ENCODE measurements around the gene ACP7.
"Not testable (repeated sequence)": the region's sequence is repeated elsewhere in the genome, so short reads cannot be mapped to it uniquely, and the experiment has no call there.

Gene ACP7

DNA sequence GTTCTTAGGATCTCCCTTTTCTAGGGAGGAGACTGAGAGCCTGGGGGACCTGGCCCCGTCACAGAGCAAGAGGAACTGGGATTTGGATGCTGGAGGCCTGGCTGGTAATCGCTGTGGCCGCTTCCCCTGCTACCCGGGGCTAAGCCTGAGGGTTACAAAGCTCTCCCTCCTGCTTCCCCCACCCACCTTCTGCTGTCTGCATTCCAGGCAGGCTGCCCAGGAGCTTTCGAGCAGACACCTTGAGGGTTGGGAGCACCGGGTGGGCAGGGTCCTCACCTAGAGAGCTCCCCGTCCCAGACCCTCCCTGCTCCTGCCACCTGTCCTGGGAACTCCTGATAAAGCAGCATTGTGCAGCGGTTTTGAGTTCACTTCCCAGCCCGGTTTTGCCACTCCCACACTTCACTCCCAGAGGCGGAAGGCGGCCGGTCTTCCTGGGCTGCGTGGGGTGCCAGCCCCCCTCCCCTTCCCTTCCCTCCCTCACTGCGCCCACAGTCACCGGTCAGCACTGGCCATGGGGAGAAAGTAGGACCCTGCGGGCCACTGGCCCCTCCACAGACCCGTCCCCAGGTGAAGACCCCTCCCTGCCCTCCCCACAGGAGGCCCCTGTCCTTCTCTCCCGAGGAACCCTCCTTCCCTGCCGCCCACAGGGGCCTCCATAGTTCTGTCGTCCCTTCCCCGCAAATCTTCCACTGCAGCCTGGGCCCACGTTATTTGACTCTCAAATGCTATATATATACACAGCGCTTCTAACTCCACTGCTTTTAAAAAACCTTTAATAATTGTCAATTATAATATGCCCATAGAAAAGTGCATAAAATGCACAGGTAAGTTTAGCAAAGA is 49.5 kb downstream of the ACP7 start:
- no peak for FAIRE-seq

DNA sequence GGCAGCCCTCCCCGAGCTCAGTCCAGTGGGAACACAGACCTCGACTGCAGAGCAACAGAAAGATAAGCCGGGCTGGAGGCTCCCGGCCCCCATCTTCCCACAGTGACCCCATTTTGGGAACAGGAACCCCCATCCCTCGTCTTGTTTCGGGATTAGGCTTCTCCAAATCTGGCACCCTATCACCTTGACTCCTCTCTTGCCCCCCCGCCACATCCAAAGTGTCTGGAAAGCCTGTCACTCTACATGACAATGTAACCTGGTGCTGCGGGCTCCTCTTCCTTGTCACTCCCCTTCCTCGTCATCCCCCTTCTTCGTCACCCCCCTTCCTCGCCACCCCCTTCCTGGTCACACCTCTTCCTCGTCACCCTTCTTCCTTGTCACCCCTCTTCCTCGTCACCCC is 51.5 kb downstream of the ACP7 start:
- FAIRE-seq = no peak

DNA sequence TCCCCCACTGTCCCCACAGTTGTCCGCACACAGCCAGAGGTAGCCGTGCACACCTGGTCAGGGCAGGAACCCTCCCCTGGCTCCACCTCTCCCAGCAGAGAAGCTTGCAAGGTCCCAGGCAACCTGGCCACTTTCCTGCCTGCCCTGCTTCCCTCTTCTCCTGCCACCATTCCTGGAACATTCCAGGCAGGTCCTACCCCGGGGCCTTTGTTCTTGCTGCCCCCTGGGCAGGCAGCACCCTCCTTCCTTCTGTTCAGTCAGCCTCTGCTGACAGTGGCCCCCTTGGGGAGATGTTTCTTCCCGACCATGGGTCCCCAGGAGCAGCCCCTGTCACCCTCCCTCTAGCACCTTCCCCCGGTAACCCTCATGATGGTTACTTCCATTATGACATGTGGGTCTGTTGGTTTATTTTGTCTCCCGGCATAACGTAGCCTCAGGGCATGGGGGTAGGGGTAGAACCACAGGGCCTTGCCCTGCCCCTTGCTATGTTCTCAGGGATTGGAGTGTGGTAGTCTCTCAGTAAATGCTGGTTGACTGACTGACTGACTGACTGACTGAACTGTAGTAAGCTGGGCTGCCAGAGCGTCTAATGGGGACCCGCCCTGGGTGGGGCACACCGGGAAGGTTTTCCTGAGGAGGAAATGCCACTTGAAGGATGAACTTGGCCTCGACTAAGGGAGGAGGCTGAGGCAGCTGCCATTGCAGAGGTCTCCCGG is 52.2 kb downstream of the ACP7 start:
- no peak for FAIRE-seq

DNA sequence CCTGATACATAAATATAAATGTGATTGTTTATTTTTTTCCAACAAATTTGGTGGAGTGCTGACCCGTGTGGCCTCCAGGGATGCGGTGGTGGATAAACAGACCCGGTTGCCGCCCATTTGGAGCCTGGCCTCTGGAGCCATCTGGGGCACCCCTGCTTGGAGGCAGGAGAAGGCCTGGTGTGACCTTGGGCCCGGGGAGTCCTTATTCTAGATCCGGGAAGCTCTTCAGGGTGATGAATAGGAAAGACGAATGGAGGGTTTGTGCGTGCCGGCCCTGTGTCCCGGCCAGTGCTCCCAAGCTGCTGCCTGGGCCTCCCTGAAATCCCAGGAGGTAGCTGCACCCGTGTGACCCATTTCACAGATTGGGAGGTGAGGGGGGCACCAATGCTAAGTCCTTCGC is 53.0 kb downstream of the ACP7 start:
- no peak for FAIRE-seq

DNA sequence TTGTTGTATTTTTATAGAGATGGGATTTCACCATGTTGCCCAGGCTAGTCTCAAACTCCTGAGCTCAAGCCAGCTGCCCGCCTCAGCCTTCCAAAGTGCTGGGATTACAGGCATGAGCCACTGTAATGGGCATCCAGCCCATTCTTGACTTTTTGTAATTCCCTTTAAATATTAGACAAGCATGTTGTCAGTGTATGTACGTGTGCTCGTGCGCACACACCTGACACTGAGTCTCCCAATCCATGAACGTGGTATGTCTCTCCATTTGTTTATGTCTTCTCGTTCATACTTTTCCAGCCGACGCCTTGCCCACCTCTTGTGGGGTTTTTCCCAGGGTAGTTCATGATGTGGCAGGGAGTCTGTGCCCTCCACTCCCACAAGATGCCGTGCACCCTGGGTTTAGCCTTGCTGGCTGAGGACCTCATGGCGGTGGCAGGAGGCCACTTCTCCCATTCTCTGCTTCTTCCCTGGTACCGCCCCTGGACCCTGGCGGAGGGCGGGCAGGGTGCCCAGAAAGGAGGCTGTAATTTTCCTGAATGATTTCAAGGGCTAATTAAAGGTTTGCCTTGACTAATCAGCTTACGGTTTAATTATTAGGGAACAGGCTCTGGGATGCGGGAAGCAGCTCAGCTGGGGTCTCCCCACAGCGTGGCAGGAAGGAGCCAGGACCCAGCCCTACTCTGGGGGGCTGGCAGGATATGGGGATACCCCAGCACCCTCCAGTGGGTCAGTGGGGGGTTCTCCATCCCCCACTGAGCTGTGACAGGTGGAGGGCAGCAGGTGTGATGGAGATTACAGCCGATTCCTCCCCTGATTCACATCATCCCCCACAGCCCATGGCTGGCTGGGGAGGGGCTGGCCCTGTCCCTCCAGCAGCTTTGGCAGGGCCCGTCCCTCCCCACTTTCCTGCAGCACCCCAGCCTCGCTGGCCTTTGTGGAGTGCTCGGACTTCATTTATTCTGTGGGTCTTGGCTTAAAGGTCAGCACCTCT is 54.3 kb downstream of the ACP7 start:
- FAIRE-seq = no peak

DNA sequence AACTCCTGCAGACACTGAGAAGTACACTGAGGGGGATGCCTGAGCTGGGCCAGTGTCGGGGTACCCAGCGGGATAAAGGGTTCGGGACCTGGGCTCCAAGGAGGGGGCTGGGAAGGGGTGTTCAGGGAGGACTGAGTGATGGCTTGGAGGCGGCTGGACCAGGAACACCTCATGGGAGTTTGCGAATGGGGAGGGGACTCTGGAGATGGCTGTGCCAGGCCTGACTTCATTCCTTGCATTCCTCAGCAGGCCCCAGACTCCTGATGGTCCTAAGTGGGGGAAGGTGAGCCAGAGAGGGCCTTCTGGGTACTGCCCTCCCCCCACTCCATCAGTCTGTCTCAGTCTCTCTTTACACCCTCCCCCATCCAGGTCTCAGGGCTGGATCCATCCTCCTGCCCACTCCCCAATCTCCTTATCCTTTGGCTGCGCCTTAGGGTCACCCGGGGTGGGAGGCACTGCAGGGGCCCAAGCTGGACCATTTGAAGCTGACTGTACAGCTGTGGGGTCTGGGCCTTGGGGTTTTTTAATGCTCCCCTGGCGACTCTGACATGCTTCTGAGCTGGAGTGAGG is 55.2 kb downstream of the ACP7 start:
- FAIRE-seq = no peak

DNA sequence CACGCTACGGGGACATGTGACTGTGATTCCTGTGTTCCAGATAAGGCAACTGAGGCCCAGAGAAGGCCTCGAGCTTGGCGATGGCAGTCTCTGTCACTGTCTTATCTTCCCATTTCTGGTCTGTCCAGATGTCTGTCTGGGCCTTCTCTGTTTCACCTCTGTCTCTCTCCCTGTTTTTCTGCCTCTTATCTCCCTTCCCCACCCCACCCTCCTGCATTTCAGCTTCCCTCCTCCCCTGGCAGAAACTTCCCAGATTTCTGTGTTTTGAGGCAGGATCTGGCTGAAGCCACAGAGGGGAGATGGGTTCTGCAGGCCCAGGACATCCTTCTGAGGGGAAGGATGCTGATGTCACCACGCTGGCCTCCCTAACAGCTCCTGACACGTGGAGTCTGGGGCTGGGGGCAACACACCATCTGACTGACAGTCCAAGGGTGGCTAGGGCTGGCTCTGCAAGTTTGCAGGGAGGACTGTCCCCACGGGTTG is 55.8 kb downstream of the ACP7 start:
- FAIRE-seq = no peak

DNA sequence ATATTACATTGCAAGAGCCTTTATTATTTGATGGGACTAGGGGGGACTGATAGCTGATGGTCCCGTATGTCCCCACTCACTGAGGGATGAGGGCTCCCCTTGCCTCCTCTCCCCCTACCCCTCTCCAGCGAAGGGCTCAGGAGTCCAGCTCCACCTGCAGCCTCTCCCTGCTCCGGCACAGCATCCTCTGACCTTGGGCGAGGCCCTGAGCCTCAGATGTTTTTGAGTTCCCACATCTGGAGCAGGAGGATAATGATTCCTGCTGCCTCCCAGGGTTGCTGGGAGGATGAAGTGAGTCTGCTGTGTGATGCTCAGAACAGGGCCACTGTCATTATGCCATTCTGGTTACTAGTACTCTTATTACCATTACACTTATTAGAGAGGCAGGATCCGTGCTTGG is 56.4 kb downstream of the ACP7 start:
- FAIRE-seq = no peak

DNA sequence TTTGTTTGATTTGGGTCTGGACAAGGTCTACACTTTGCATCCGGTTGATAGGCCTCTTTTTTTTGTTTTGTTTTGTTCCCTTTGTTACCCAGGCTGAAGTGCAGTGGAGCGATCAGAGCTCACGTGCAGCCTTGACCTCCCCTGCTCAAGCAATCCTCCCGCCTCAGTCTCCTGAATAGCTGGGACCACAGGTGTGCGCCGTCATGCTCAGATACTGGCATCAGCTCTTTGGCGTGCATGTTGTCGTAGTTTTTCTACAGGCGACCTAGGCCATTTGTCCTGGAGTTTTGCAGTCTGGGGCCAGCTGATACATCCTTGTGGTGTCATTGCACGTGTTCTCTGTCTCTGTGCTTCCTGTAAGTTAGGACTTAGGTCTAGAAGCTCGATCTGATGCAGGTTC is 57.8 kb downstream of the ACP7 start:
- FAIRE-seq = no peak

DNA sequence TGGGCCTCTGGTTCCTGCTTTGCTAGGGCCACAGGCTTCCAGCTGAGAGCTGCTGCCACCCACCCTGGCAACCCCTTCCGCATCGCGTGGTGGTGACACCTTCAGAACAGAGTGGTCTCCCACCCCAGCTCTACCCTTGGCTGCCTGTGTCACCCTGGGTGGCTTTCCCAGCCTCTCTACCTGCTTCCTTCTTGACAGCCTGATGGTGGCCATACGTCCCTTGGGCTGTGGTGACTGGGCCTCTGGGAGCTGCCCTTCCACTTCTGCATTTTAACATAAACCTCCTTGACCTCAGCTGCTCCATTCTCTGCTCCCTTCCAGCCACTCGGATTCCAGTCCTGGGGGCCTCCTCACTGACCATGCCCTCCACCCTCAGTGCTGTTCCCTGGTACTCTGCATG is 58.5 kb downstream of the ACP7 start:
- no peak for FAIRE-seq

DNA sequence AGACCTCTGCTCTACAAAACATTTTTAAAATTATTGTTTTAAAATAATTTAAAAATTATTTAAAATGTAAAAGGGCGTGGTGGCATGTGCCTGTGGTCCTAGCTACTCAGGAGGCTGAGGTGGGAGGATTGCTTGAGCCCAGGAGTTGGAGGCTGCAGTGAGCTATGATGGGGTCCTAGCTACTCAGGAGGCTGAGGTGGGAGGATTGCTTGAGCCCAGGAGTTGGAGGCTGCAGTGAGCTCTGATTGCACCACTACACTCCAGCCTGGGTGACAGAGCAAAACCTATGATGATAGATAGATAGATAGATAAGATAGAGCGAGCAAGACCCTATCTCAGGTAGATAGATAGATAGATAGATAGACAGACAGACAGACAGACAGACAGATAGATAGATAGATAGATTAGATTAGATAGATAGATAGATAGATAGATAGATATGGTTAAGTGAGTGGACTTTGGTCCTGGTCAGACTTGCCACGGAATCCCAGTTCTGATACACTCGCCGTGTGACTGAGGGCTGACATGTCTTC is 59.7 kb downstream of the ACP7 start:
- not testable (repeated sequence) for FAIRE-seq

DNA sequence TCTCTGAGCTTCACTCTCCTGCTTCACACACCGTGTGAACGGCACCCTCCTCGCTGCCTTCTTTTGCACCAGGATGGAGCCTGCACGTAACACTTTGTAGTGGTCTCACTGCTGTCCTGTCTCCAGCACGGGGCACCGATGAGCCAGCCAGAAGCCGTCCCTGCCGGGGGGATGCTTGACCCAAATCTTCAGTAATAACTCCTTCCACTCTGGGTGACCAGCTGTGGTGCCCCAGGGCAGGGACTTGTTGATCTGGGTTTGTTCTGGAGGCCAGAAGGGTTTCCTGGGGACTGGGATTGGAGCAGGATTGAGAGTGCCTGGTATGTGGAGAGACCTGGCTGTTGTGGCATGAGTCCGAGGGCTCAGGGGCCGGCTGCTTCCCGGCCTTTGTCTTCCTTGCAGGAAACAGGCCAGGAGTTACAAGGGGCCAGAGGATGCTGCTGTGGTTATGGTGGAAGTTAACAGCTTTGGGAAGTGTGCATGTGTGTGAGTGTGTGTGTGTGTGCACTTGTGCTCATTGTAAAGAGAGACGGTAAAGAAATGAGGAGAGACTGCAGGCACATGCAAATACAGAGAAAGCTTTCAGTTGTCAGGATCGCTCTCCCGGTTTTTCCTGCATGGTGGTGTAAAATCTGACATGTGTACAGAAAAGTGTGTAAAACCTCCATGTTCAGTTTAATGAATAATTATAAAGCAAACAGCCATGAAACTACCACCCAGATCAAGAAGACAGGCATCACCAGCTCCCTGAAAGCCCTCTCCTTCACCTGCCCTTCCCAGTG is 60.3 kb downstream of the ACP7 start:
- FAIRE-seq = no peak

DNA sequence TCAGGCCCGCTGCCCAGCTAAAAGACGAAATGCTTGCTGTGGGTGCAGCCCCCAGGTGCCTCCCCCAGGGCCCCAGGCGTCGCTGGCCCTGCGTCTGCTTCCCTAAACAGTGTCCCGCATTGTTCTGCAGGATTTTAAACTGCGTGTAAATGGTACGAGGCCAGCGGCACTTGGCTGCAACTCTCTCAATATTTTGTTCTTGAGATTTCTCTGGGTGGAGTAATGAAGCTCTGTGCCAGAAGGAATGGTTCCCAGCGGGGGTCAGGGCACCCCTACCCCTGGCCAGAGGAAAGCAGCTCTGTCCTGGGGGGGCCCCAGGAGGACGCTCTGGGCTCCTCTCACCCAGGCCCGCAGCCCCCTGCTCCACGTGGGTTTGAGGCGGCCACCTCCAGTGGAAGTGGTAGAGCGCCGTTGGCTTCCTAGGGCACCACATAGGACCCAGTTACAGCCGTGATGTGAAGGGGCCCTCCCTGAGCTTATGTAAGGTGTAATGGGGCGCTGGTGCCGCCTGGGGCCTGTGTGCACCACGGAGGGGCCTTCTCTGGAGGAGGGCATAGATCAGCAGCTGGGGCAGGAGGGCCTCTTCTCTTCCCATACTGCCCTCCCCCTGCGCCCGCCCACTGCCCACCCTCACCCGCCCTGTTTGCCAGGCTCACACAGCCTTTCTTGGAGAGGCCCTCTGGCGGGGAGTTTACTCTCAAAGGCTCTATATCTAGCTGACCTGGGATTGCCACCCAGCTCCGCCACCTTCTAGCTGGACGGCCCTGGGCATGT is 61.2 kb downstream of the ACP7 start:
- FAIRE-seq = no peak

DNA sequence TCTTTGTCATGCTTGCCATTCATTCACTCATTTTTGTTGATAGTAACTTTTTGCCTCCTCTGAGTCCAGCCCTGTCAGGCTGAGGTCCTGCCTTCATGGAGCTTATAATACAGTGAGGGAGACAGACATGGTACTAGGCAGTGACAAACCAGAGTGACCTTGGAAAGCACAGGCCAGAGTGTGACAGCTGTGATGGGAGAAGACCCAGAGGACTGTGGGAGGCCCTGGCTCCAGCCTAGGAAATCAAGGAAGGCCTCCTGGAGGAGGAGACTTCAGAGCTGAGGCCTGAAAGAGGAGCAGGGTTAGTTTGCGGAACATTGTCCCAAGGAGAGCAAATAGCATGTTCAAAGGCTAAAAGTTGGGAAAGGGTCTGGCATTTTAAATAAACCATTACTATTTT is 61.9 kb downstream of the ACP7 start:
- FAIRE-seq = no peak

DNA sequence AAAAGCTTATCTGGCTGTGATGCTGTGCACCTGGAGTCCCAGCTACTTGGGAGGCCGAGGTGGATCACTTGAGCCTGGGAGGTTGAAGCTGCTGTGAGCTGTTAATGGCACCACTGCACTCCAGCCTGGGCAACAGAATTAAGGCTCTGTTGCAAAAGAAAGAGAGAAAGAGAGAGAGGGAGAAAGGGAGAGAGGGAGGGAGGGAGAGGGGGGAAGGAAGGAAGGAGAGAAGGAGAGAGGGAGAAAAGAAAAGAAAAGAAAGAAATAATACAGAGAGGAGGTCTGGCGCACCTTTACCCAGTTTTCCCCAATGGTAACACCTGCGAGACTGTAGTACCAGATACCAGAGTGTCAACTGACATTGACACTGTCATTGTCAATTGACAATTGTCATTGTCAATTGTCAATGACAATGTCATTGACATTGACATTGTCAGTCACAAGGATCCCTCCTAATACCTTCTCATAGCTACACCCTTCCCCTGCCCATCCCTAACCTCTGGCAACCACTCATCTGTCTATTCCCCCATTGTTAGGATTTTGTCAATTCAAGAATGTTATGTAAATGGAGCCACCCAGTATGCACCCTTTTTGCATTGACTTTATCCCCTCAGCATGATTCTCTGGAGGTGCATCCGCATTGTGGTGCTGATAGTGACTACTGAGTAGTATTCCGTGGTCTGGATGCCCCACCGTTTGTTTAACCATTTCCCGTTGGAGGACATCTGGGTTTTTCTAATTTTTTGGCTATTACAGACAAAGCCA is 62.7 kb downstream of the ACP7 start:
- FAIRE-seq = no peak

DNA sequence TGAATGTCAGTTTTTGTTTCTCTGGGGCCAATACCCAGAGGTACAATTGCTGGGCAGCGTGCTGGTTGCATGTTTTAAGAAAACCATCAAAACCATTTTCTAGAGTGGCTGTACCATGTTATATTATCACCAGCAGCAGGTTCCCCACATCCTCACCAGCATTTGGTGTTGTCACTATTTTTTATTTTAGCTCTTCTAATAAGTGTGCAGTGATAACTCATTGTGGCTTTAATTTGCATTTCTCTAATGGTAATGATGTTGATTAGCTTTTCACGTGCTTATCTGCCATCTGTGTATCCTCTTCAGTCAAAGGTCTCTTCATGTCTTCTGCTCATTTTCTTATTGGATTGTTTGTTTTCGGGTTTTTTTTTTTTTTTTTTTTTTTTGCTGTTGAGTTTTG is 63.3 kb downstream of the ACP7 start:
- FAIRE-seq = no peak

DNA sequence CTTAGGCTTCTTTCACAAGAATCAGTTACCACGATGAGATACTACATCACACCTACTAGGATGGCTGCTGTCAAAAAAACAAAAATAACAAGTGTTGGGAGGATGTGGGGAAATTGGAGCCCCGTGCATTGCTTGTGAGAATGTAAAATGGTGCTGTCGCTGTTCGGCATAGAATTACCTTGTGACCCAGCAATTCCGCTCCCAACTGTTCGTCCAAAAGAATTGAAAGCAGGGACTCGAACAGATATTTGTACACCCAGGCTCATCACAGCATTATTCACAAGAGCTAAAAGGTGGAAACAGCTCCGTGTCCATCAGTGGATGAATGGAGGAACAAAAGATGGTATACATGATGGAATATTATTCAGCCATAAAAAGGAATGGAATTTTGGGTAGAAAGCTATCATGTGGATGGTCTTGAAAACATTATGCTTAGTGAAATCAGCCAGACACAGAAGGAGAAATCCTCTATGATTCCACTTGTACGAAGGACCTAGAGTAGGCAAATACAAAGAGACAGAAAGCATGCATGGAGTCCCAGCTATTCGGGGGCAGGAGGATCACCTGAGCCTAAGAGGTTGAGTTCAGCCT is 64.9 kb downstream of the ACP7 start:
- FAIRE-seq = no peak

DNA sequence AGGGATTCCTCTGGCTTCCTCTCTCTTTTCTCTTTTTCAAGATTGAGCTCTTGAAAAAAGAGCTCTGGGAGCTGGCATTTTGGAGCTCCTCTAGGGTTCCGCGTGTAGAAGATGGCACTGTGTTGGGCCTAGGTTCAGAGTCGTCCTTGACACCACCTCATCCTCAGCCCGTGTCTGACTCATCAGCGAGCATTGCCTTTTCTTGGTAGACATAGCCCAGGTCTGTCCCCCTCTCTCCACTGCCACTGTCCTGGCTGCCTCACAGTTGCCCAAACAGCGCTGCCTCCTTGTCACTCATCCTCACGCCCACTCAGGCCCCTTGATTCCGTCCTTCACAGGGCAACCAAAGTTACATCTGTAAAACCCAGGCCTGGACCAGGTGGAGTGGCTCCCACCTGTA is 66.1 kb downstream of the ACP7 start:
- no peak for FAIRE-seq

DNA sequence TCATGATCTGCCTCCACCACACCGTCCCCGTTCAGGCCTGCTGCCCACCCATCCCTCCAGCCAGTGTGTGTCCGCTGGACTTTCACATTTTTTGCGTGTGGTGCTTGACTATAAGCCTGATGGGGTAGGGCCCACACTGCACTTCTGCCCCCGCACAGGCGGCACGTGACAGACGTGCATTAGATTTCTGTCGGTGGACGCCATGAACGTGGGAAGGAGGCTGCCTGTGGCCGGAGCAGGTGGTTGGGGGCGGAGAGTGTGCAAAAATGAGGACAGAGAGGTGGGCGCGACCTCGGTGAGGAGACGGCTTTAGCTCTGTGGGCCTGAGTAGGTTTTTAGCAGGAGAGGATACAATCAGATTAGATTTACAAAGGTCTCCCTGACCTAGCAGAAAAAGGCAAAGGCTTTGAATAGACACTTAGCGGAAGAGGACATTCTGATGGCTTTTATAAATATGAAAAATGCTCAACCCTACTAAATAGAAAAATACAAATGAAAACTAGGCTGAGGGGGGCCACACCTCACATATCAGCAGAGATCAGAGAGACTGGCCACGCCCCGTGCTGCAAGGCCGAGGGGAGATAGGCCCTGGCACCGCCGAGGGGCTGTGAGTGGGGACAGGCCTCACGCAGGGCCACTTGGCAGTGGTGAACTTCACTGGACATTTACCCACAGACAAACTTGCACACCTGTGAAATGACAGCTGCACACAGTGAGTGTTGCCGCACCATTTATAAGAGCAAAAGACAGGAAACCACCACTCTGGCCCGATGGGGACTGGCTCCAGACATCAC is 66.8 kb downstream of the ACP7 start:
- FAIRE-seq = no peak
